ENCODE data around the gene HELT.

DNA sequence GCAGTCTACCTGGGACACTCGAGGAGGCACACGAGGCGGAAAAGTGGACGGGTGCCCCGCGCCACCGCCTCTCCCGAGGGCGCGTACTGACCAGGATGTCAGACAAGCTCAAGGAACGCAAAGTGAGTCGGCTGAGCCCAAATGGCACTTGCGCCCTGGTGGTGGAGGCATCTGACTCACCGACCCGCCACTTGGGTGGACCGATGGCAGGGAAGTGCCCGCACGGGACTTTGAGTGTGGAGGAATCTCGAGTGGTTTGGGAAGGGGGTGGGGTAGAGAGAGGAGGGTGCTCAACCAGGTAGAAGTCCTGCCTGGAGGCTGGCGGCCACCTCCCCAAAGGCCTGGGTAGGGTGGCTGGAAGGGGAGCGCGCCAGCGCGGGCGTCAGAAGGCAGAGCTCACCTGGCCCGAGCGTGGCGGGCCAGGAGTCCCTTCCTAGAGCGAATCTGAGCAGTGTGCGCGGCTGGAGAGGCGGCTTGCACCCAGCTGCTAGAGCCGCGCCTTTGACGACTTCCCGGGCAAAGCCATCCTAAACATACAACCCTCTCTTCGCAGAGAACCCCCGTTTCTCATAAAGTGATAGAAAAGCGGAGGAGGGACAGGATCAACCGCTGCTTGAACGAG, 655 bp downstream of the HELT start:
- TF ChIP-seq, protein P1, sequence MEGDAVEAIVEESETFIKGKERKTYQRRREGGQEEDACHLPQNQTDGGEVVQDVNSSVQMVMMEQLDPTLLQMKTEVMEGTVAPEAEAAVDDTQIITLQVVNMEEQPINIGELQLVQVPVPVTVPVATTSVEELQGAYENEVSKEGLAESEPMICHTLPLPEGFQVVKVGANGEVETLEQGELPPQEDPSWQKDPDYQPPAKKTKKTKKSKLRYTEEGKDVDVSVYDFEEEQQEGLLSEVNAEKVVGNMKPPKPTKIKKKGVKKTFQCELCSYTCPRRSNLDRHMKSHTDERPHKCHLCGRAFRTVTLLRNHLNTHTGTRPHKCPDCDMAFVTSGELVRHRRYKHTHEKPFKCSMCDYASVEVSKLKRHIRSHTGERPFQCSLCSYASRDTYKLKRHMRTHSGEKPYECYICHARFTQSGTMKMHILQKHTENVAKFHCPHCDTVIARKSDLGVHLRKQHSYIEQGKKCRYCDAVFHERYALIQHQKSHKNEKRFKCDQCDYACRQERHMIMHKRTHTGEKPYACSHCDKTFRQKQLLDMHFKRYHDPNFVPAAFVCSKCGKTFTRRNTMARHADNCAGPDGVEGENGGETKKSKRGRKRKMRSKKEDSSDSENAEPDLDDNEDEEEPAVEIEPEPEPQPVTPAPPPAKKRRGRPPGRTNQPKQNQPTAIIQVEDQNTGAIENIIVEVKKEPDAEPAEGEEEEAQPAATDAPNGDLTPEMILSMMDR (IDR thresholded peaks at IDR 0.05) = no peak
- TF ChIP-seq POLR2A (IDR thresholded peaks at IDR 0.05) (no peak), EP300 (IDR thresholded peaks at IDR 0.05) (no peak)

Measured in ovary (tissue), 3 donors.